ENCODE results near the gene AUTS2.

AUTS2 gene

DNA sequence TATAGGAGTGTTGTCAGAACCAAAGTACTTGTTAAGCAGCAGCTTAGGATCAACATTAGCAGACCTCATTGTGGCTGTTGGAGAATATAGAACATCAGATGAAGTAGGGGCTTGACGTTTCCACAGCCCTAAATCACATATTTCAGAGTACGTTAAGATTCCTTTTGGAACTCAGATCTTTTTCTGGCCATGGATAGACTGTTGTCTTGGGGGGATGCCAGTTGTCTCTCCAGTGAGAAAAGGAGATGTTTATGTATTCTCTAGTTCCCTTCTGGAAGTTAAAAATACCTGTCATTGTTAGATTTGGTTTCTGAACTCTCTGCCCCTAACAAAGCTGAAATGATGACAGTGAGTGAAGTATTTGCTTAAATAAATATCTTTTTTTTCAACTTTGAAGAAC lies 191.3 kb downstream of the AUTS2 start:
- no peak for DNase-seq (ENCODE audit: low read depth in 2 of 2)

GRCh38 chr7:69790977-69791724 lies 192.9 kb downstream of the AUTS2 start:
- no peak for DNase-seq (ENCODE audit: low read depth in 2 of 2)

DNA sequence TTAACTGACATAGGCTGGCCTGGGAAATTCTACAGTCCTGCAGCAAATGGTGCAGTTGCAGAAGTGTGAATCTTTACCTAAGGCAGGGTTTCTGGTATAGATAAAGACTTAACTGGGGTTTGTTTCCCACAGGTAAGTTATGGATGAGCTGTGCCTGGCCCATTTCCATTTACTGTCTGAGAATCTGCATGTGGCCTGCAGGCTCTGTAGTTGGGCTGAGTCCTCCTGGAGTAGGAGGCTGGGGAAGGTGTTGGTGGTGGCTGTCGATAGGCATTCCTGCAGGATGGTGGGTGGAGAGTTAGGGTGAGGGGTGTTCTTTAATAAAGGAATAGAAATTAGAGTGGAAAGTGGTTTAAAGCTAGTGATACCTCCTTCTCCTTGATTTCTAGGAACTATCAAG lies 193.5 kb downstream of the AUTS2 start:
- DNase-seq (ENCODE audit: low read depth in 2 of 2) = no peak

- DNase-seq (ENCODE audit: low read depth in 2 of 2) = no peak
Measured at GRCh38 chr7:69795932-69796331, 197.7 kb downstream of the AUTS2 start.

DNA sequence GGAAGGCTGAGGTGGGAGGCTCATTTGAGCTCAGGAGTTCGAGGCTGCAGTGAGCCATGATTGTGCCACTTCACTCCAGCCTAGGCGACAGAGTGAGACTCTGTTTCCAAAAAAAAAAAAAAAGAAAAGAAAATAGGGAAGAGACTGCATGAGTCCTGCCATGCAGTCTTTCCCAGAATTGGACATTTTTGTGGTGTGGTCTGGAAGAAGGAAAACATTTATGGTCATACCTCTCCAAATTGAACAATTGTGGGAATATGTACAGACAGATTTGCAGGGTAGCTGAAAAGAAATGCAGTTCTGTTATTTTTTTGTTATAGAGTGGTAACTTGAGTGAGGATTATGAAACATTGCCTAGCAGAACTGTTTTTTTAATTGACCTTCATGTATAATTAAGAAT lies 198.1 kb downstream of the AUTS2 start:
- no peak for DNase-seq (ENCODE audit: low read depth in 2 of 2)

DNA sequence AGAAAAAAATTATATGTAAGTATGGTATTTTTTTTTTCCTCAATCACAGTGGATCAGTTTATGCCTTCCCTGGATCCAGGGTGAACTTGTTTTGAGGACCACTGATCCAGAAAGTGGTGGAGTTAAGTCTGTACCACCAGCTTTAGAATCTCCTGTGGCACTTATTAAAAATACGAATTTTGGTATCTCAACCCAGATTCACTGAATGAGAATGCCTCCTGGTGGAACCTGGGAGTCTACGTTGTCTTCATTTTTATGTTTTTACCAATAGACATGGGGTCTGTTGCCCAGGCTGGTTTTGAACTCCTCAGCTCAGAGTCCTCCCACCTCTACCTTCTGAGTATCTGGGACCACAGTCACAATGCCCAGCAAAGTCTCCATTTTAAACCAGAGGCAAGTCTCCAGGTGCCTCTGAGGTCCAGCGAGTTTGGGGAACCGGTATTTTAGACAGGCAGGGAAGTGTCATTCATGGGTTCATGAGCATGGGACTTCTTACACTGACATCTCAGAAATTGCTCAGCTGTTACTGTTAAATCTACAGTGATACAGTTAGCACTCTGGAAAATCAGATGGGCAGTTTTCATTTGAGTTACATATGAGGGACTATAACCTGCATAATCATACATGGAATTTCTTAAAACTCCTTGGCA lies 200.9 kb downstream of the AUTS2 start:
- no peak for DNase-seq (ENCODE audit: low read depth in 2 of 2)

GRCh38 chr7:69799990-69800389 lies 201.7 kb downstream of the AUTS2 start:
- DNase-seq (ENCODE audit: low read depth in 2 of 2) = no peak

DNA sequence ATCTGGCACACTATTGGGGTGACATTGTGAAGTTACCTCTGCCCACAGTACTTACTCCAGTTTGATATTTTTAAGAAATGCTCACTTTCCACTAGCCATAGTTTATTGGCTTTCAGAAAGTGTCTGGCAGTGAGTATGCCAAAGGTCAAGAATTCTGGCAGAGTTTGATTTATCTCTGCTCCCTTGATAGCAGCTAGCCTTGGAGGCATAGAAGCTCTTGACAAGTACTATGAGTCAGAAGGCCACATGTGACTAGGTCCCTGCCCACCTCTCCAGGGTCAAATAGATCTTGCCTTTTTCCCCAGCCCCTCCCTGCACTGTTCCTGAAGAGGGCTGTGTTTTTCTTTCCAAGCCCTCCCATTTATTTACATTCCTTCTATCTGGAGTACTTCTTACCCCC lies 202.2 kb downstream of the AUTS2 start:
- no peak for DNase-seq (ENCODE audit: low read depth in 2 of 2)

DNA sequence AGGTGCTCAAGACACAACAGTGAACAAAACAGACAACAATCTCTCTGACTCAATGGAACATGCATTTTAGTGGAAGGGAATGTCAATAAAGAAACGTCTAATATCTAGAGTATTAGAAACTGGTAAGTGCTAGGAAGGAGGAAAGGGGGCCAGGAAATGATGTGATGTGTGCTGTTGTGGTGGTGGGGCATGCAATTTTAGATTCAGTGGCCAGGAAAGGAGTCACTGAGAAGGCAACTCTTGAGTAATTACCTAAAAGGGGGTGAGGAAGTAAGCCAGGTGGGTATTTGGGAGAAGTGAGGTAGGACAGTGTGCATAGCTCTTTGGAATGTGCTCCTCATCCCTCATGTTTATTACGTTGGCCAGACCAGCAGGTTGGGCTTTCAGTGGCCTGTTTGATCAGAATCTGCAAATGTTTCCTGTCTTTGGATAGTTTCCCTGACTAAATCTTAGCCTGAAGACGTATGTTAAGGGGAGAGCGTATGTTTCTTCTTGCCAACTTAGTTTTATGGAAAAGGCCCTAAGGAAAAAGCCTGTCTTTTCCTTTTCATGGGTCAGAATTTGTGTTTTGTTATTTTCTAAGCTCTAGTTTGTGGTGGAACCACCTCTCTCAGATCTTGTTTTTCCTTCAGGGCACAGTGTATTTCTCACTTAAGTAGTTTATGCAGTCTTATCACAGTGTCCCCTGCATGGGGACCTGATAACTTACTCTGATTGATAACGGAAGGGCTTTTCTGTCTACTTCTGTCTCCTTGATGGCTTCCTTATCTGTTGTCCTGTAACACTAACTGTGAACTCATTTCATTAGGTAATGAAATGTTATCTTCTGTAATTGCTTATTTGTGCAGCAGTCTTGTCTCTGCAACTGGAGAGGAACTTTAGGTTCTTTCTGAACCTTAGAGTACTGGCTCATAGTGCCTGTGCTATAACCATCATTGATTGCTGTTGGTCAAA lies 203.7 kb downstream of the AUTS2 start:
- no peak for DNase-seq (ENCODE audit: low read depth in 2 of 2)

- DNase-seq (ENCODE audit: low read depth in 2 of 2) = no peak
Measured at GRCh38 chr7:69803699-69804516, 205.6 kb downstream of the AUTS2 start.

DNA sequence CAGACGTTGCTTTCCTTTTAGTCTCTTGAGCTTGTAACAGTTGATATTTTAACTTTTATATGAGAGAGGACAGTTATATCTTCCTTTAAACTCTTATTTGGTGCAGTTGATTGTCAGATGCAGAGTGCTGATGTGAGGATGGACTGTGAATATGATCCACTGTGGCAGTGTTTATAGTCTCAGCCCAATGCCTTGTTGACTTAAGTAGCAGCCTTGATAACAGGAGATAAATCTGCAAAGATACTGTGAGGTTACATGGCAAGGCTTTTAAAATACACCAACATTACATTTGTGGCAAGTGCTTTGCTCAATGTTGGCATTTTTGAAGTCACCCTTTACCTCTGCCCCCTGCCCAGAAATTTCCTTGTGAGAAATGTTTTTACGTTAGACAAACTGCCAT lies 206.7 kb downstream of the AUTS2 start:
- no peak for DNase-seq (ENCODE audit: low read depth in 2 of 2)

DNA sequence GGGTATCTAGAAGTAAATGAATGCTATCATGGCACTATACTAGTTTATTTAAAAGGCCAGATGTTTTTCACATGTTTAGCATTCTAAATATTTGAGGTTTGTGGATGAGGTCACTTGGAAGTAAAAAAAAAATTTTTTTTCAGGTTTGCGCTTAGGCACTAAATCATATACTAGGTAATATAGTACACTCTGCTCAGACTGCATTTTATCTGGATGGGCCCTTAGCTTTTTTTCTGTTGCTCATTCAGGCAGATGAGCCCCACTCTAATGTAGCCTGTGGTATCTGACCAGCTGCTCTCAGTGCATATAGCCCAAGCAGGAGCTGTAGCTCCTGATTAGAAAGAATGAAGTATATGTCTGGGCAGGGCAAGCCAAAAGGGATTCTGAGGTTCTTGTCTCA lies 210.1 kb downstream of the AUTS2 start:
- no peak for DNase-seq (ENCODE audit: low read depth in 2 of 2)

DNA sequence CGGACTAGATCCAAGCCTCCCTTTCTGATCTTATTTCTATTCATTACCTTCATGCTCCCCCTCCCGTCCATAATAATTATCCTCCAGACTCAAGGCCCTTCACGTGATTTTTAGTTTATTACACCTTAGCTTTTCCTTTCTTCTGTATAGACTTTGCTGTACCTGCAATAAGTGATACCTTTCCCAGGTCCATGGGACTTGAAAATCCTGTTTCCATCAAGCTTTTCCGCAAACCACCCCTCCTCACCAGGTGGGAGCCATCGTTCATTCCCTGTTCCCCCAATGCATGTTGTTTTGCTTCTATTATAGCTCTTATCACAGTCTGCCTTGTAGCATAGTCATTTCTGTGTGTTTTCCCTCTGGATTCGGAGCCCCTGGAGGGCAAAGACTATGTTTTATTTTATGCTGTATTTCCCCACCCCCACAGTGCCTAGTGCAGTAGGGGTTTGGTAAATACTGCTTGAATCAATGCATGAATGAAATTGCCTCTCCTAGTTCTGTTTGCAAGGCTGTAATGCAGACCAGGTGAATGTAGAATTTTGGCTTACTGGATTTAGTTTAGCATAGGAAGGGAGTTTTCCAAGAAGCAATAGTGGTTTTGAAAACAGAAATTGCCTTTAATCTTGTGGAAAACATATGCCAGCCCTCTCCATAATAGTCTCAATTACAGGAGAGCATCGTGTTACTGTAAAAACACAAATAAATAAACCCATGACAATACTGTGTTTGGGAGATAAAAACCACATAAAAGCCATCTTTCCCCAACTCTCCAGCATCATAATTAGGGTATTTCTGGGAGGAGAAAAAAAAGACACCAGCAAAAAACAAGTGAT lies 213.4 kb downstream of the AUTS2 start:
- DNase-seq (ENCODE audit: low read depth in 2 of 2) = no peak

DNA sequence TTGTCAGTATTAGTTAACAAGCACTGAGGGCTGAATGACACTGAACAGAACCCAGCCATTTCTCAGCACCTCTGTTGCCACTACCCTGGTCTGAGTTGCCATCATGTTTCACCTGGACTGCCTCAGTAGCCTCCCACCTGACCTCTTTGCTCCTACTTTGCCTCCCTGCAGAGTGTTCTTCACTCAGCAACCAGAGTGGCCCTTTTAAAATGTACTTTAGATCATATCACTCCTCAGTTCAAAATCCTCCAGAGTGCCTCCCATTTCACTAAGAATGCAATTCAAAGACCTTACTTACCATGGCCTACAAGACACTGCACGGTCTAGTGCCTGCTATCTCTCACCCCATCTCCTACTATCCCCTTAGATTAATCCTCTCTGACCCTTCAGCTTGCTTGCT lies 214.5 kb downstream of the AUTS2 start:
- DNase-seq (ENCODE audit: low read depth in 2 of 2) = no peak

DNA sequence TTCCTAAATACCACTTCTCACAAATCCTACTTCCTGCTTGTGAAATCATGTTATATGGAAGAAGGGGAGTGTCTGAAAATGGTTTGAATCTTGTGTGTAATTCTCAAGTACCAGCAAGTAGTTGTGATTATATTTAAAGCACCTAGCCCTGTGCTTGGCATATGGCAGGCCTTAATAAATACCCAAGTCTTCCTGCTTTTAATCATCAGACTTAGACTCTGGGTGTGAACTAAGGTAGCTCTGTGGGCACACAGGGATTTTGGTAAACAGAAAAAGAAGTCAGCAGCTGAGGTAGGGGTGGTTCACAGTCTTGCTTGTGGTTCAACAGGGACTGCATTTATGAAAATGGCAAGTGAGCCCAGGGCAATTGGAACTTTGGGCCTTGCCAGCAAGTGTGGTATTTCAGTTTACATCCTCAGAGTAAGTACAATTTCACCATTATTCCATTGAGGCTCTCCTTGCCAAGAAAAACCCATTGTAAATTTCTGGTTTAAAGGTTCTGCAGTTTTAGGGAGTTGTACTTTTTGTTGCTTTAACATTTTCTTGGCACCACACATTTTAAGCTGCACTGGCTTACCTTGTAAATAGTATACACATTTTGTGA lies 215.5 kb downstream of the AUTS2 start:
- no peak for DNase-seq (ENCODE audit: low read depth in 2 of 2)

DNA sequence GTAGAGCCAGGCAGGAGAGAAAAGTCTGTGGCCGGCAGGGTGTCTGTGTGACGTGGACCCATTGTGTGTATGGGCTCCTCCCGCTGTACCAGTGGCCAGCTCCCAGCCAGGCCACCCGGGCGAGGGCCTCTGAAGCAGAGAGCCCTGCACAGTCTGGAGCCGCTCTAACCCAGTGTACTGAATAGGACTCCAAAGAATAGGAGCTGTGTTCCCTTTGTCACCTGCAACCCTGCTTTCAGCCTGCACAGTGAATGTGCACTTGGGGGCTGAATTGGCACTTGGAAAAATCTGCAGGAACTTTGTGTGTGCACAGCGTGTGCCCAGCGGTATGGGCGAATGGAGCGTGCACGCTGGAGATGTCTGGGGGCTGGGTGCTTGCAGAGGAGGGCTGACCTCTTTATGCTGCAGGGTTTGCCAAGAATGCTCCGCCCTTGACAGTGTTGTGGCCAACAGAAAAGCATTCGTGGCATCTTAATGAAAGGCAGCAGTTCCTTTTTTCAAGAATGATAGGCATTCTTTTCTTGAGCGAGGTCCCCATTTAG lies 216.2 kb downstream of the AUTS2 start:
- no peak for DNase-seq (ENCODE audit: low read depth in 2 of 2)

- no peak for DNase-seq (ENCODE audit: low read depth in 2 of 2)
Measured at GRCh38 chr7:69816501-69816900, 218.2 kb downstream of the AUTS2 start.

DNA sequence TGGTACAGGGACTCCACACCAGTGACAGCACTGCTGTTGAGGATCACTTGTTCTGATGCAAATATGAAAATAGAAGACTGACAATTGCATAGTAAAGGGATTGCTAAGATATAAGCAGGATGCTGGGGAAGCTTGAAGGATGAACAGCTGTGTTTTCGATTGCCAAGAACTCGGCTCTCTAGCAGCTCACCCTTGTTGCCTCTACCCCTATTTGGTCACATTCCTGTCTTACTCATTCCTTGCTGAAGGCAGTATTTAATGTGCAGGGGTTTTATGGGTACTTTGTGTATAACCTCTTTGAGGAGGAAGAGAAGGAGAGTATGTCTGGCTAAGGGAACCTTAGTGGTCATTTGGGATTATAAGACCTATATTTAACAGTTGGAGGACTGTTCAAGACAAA lies 218.8 kb downstream of the AUTS2 start:
- no peak for DNase-seq (ENCODE audit: low read depth in 2 of 2)

GRCh38 chr7:69817841-69818635 lies 219.8 kb downstream of the AUTS2 start:
- no peak for DNase-seq (ENCODE audit: low read depth in 2 of 2)
